Lung (tissue), 12 donors: ENCODE data around the gene KRTAP10-4. TPM values are rescaled to one million over a fixed set of nuclear protein-coding genes. Genes with fewer than 3 reads are reported as not detected.
A peak's percentile ranks its signal among the peaks of the same experiment; 100 is the strongest.

Experiments
- ATAC-seq: fragments of 200-7000 bp; cut with Tn5 transposase; one replicate; pipeline ENCODE4 v1.9.1; 2020; ENCODE audit warnings: moderate number of reproducible peaks; ENCODE audit not compliant: insufficient read depth, low FRiP score
- DNase-seq, 3 donors: peaks; one replicate each; pipeline ENCODE4 v3.0.0-alpha.2; 2013 to 2017
- H3K27ac ChIP-seq, 2 donors: one replicate each; pipeline ENCODE4 v1.5.1; 2013; ENCODE audit warnings: mild to moderate bottlenecking in 2 of 2, moderate library complexity in 2 of 2, control low read depth in 1 of 2, inconsistent platforms in 1 of 2, low read depth in 1 of 2, low read length in 1 of 2
- H3K27me3 ChIP-seq, 3 donors: one replicate each; pipeline ENCODE4 v1.5.1; 2013; ENCODE audit warnings: low read length in 2 of 3; ENCODE audit not compliant: control insufficient read depth in 3 of 3, insufficient read depth in 3 of 3
- H3K36me3 ChIP-seq, 4 donors: one replicate each; pipeline ENCODE4 v1.5.1; 2013; ENCODE audit warnings: low read length in 4 of 4, mild to moderate bottlenecking in 1 of 4, moderate library complexity in 1 of 4; ENCODE audit not compliant: control insufficient read depth in 4 of 4, insufficient read depth in 4 of 4
- H3K4me1 ChIP-seq, 5 donors: one replicate each; pipeline ENCODE4 v1.5.1; 2013; ENCODE audit warnings: low read length in 5 of 5, mild to moderate bottlenecking in 2 of 5, moderate library complexity in 1 of 5; ENCODE audit not compliant: control insufficient read depth in 5 of 5, insufficient read depth in 5 of 5
- H3K4me3 ChIP-seq: one replicate; pipeline ENCODE4 v1.5.1; 2013; ENCODE audit warnings: mild to moderate bottlenecking, control low read depth, moderate library complexity
- H3K9ac ChIP-seq, 2 donors: one replicate each; pipeline ENCODE4 v1.5.1; 2013; ENCODE audit warnings: low read length in 2 of 2, control low read depth in 1 of 2; ENCODE audit not compliant: insufficient read depth in 1 of 2
- H3K9me3 ChIP-seq, 4 donors: one replicate each; pipeline ENCODE4 v1.5.1; 2013; ENCODE audit warnings: low read length in 3 of 4, mild to moderate bottlenecking in 1 of 4, moderate library complexity in 1 of 4; ENCODE audit not compliant: control insufficient read depth in 4 of 4, insufficient read depth in 3 of 4
- WGBS, 2 donors: extraction: QIAGEN DNeasy Blood & Tissue Kit; methylation state at CpG; one replicate each; pipeline ENCODE4 v1.1.7; 2013; 5-methylcytosine and 5-hydroxymethylcytosine counted together
- polyA plus RNA-seq, 2 donors: library from polyadenylated mRNA; stranded (reverse); fragments of 200-250 nt; gene quantifications; one replicate each; pipeline ENCODE4 v1.2.1, GENCODE V29; 2013
- total RNA-seq, 2 donors: library from RNA; depleted of rRNA in 1 of 2; stranded (reverse); fragments of >200 nt in 1 of 2; gene quantifications; one replicate each; pipeline ENCODE4 v1.2.1, GENCODE V29; 2014 to 2021
- TF ChIP-seq, protein P1 (sequence below): IDR thresholded peaks from 2 replicates; pipeline ENCODE4 v1.5.1; 2012; ENCODE audit warnings: mild to moderate bottlenecking; ENCODE audit errors: control extremely low read depth, extremely low read depth
- donor health status: control.
- donor health status: control.
- donor health status: Bipolar disorder and iron deficiency.
- donor health status: healthy.
- donor health status: DM: yes; HTN: yes; CAD: no.

The KRTAP10-4 gene
- total and polyA plus RNA-seq, 4 donors: not detected

DNA sequence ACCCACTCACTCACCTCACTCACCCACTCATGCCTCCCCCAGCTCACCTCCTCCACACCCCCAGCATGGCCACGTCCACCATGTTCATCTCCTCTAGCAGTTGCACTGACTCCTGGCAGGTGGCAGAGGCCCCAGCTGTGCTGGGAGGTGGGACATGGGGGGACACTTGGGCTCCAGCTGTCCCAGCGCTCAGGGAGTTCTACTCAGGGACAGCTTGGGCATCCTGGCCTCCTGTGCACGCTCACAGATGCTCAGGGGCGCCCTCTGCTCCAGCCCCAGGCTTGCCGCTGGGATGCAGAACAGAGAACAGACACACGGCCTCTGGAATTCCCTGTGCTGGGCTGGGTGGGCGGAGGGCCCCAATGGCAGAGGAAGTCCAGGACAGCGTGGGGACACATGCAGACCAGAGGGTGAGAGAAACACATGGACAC, 43.6 kb downstream of the KRTAP10-4 start:
- H3K27me3 ChIP-seq: no peaks in the 10 kb centered on the region
- H3K27ac ChIP-seq: no peak overlapping the region
- H3K9ac ChIP-seq: no peak overlapping the region
- no peak overlapping the region for H3K4me3 ChIP-seq
- 69 to 75% methylated on average over 8 of the region's 8 CpGs for whole genome bisulfite sequencing, 2 donors
- no peak for DNase-seq
- peaks cover 0 to 9% (median 0%) of the 10 kb centered on the region in 4 donors for H3K9me3 ChIP-seq
- H3K36me3 ChIP-seq: no peaks in the 10 kb centered on the region
- TF ChIP-seq, protein P1, sequence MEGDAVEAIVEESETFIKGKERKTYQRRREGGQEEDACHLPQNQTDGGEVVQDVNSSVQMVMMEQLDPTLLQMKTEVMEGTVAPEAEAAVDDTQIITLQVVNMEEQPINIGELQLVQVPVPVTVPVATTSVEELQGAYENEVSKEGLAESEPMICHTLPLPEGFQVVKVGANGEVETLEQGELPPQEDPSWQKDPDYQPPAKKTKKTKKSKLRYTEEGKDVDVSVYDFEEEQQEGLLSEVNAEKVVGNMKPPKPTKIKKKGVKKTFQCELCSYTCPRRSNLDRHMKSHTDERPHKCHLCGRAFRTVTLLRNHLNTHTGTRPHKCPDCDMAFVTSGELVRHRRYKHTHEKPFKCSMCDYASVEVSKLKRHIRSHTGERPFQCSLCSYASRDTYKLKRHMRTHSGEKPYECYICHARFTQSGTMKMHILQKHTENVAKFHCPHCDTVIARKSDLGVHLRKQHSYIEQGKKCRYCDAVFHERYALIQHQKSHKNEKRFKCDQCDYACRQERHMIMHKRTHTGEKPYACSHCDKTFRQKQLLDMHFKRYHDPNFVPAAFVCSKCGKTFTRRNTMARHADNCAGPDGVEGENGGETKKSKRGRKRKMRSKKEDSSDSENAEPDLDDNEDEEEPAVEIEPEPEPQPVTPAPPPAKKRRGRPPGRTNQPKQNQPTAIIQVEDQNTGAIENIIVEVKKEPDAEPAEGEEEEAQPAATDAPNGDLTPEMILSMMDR: no peak
- no peak for ATAC-seq
- H3K4me1 ChIP-seq: no peaks in the 10 kb centered on the region

DNA sequence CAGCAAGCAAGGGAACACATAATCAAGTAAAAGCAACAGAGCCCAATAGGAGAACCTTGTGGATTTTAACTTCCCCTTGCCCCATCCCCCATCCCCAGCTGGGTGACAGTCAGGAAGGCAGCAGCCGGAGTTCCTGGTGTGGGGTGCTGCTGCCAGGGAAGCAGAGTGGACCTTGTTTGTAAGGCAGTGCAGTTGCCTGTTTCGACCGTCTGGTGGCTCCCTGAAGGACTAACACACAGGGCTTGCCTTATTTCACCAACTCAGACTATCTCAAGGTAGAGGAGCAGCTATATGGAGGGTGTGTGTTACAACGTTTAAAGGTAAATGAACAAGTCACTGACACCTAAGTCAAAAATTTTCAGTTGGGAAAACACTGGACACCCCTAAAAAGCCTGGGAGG, 45.0 kb downstream of the KRTAP10-4 start:
- Histone ChIP-seq H3K27me3 (no peaks in the 10 kb centered on the region), H3K9me3 (peaks cover 0 to 10% (median 1%) of the 10 kb centered on the region in 4 donors), H3K4me3 (no peak overlapping the region), H3K36me3 (no peaks in the 10 kb centered on the region), H3K4me1 (no peaks in the 10 kb centered on the region), H3K27ac (no peak overlapping the region), H3K9ac (no peak overlapping the region)
- ATAC-seq (no peak), DNase-seq (peak in 2 of 3 donors; percentile 26 to 27)
- TF ChIP-seq, protein P1: no peak
- WGBS, 2 donors: 27 to 37% methylated on average over 4 of the region's 4 CpGs

DNA sequence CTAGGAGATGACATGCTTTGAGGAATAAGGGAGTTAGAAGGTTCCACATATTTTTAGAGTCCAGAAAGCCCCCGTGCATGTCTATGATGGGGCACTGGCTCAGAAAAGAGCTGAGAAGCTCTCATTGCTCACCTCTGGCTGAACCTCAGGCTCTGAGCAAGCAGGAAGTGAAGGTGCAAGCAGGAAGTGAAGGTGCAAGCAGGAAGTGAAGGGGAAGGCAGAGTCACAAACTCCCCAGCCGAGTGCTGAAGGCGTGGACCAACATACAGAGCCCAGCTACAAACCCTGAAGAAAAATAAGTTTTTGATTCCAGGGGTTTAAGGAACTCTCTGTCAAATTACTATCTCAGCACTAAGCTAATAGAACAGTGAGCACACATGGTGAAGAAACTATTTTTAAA, 45.4 kb downstream of the KRTAP10-4 start:
- DNase-seq: no peak
- no peaks in the 10 kb centered on the region for H3K27me3 ChIP-seq
- TF ChIP-seq, protein P1: no peak
- H3K27ac ChIP-seq: no peak overlapping the region
- H3K36me3 ChIP-seq: no peaks in the 10 kb centered on the region
- no peak overlapping the region for H3K9ac ChIP-seq
- ATAC-seq: no peak
- peaks cover 0 to 10% (median 3%) of the 10 kb centered on the region in 4 donors for H3K9me3 ChIP-seq
- WGBS, 2 donors: 53 to 61% methylated on average over 3 of the region's 3 CpGs
- no peaks in the 10 kb centered on the region for H3K4me1 ChIP-seq
- no peak overlapping the region for H3K4me3 ChIP-seq

DNA sequence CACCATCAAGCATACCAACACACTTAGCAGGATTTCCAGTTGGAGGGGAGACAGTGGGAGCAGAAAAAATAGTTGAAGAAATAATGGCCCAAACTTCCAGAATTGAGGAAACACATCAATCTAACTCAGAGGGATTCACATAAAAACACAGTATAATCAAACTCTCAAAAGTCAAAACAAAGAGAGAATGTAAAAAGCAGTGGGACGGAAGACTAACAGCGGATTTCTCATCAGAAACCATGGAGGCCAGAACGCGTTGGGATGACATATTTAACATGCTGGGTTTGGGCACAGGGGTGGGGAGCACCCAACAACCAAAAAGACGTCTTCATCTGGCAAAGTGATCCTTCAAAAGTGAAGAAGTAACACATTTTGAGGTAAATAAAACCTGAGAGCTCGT, 46.4 kb downstream of the KRTAP10-4 start:
- Histone ChIP-seq H3K9ac (no peak overlapping the region), H3K36me3 (no peaks in the 10 kb centered on the region), H3K4me3 (no peak overlapping the region), H3K27ac (no peak overlapping the region), H3K27me3 (no peaks in the 10 kb centered on the region), H3K4me1 (no peaks in the 10 kb centered on the region), H3K9me3 (peaks cover 0 to 10% (median 7%) of the 10 kb centered on the region in 4 donors)
- WGBS, 2 donors: 89 to 94% methylated on average over 6 of the region's 6 CpGs
- TF ChIP-seq, protein P1: no peak
- ATAC-seq (no peak), DNase-seq (no peak)
